AG10803 (cell line): ENCODE data around the gene GNPDA1.
A peak's percentile ranks its signal among the peaks of the same experiment; 100 is the strongest.

Experiments used
- DNase-seq: peaks from one replicate; pipeline ENCODE4 v3.0.0; 2010; ENCODE audit warnings: low read depth
- H3K4me3 ChIP-seq: 2 replicates; pipeline ENCODE4 v1.5.1; 2011; ENCODE audit warnings: mild to moderate bottlenecking, low read length, control low read depth
- CTCF ChIP-seq: conservative IDR thresholded peaks from 2 replicates; pipeline ENCODE4 v1.5.1; 2011; ENCODE audit warnings: mild to moderate bottlenecking, low read length, control low read depth, inconsistent platforms

Gene GNPDA1

GRCh38 chr5:141961466-141961865, 51.4 kb downstream of the GNPDA1 start:
- no peak for DNase-seq
- no peak for TF ChIP-seq CTCF
- H3K4me3 ChIP-seq, result no peak overlapping the region

- DNase-seq, result peak; percentile 76
- no peak overlapping the region for H3K4me3 ChIP-seq
- TF ChIP-seq CTCF, result peak; percentile 92
Observed at GRCh38 chr5:141960449-141961323, 52.1 kb downstream of the GNPDA1 start.

GRCh38 chr5:141960018-141960417, 52.8 kb downstream of the GNPDA1 start:
- H3K4me3 ChIP-seq, result no peak overlapping the region
- TF ChIP-seq CTCF, result peak; percentile 24
- DNase-seq, result no peak

GRCh38 chr5:141958546-141959172, 54.2 kb downstream of the GNPDA1 start:
- H3K4me3 ChIP-seq, result no peak overlapping the region
- no peak for TF ChIP-seq CTCF
- DNase-seq, result peak; percentile 32

- DNase-seq, result no peak
- TF ChIP-seq CTCF, result no peak
- H3K4me3 ChIP-seq, result no peak within 1 kb of the TSS
Observed at GRCh38 chr5:141958113-141958512, 54.7 kb downstream of the GNPDA1 start, which contains the start of gene PCDH12. TSS of gene PCDH12 (minus strand) at chr5:141958202. CDS start at chr5:141957851, 351 bp downstream.

- no peak for DNase-seq
- no peak overlapping the region for H3K4me3 ChIP-seq
- TF ChIP-seq CTCF, result no peak
Observed at GRCh38 chr5:141957367-141957996, 55.3 kb downstream of the GNPDA1 start.
